ENCODE results near the gene BCKDHA.

- TF ChIP-seq CTCF (optimal IDR thresholded peaks at IDR 0.05 in 1 of 3, IDR thresholded peaks at IDR 0.05 in 1 of 3, conservative IDR thresholded peaks at IDR 0.05 in 1 of 3; ENCODE audit: extremely low read depth in 1 of 3, insufficient read depth in 2 of 3, low read length in 3 of 3) (no peak), EZH2 (IDR thresholded peaks at IDR 0.05; ENCODE audit: low read length) (no peak)
Measured at GRCh38 chr19:41401483-41401882, 3.9 kb downstream of the BCKDHA start.

Data from keratinocyte (primary cell).